Stimulated activated naive CD8-positive, alpha-beta T cell treated with anti-CD3 and anti-CD28 coated beads, Interleukin-15, amount 100 ng/mL, for 72 hours (primary cell): ENCODE results near the gene NVL.
"Not testable (repeated sequence)": the region's sequence is repeated elsewhere in the genome, so short reads cannot be mapped to it uniquely, and the experiment has no call there.

ENCODE experiments used
- ATAC-seq: fragments of 150-1000 bp; cut with Tn5 transposase; 2 replicates; pipeline ENCODE4 v1.10.0; 2021; ENCODE audit warnings: mild to moderate bottlenecking, moderate library complexity
- DNase-seq, 2 donors: peaks; one replicate each; pipeline ENCODE4 v3.0.0; 2021 to 2022
- H3K27ac Mint-ChIP-seq, 2 donors: one replicate each; pipeline ENCODE4 v1.8.0; 2022; ENCODE audit warnings: mild to moderate bottlenecking in 2 of 2, mixed read lengths in 2 of 2, moderate library complexity in 2 of 2
- H3K27me3 Mint-ChIP-seq: one replicate; pipeline ENCODE4 v1.8.0; 2022; ENCODE audit warnings: mixed read lengths
- H3K4me1 Mint-ChIP-seq: one replicate; pipeline ENCODE4 v1.8.0; 2022; ENCODE audit warnings: mild to moderate bottlenecking, mixed read lengths
- H3K4me3 Mint-ChIP-seq, 2 donors: one replicate each; pipeline ENCODE4 v1.8.0; 2022; ENCODE audit warnings: mild to moderate bottlenecking in 2 of 2, mixed read lengths in 2 of 2, moderate library complexity in 1 of 2
- H3K9me3 Mint-ChIP-seq, 2 donors: one replicate each; pipeline ENCODE4 v1.8.0; 2022; ENCODE audit warnings: mixed read lengths in 2 of 2

The NVL gene

DNA sequence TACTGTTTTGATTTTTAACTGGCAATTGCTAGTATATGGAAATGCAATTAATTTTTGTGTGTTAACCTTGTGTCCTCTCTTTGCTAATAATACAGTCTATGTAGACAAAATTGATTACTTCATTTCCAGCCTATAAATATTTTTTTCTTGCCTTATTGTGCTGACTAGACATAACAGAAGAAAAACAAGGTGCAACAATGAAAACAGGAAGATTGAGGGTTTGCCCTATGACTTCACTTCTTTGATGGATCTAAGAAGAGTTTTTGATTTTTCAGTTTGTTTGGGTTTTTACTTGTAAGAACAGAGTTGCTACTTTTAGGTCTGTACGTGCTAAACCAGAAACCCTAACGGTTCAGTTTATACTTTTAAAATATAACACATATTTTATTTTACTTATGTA is 18.2 kb upstream of the NVL start:
- no peaks in the 10 kb centered on the region for H3K27me3 Mint-ChIP-seq
- ATAC-seq, result no peak
- peaks cover 6% of the 10 kb centered on the region for H3K4me1 Mint-ChIP-seq
- DNase-seq, result no peak
- no peak overlapping the region for H3K27ac Mint-ChIP-seq
- H3K4me3 Mint-ChIP-seq, result no peak overlapping the region
- peaks cover 7 to 13% of the 10 kb centered on the region in 2 donors for H3K9me3 Mint-ChIP-seq

DNA sequence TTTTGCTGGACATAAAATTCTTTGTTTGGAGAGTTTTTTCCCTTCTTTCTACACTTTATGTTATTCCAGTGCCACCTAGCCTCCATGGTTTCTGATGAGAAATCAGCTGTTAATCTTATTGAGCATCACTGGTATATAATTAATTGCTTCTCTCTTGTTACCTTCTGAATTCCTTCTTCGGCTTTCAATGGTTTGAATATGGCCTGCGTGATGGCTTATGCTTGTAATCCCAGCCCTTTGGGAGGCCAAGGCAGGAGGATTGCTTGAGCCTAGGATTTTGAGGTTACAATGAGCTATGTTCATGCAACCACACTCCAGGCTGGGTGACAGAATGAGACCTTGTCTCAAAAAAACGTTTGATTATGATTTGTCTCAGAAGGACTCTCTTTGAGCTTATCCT is 13.7 kb upstream of the NVL start:
- ATAC-seq, result no peak
- Mint-ChIP-seq H3K27ac (no peak overlapping the region), H3K4me3 (no peak overlapping the region), H3K4me1 (peaks cover 13% of the 10 kb centered on the region), H3K27me3 (peaks cover 6% of the 10 kb centered on the region), H3K9me3 (peaks cover 16 to 26% of the 10 kb centered on the region in 2 donors)
- DNase-seq, result no peak

- ATAC-seq (peak; percentile 85), DNase-seq (peak; percentile 31 to 35)
- Mint-ChIP-seq H3K9me3 (peaks cover 16 to 26% of the 10 kb centered on the region in 2 donors), H3K4me3 (peak overlapping the region; percentile 74 to 82)
- H3K27me3 Mint-ChIP-seq, H3K4me1 Mint-ChIP-seq, H3K27ac Mint-ChIP-seq: not testable (repeated sequence)
These were observed 10.7 kb upstream of the NVL start for GRCh38 chr1:224340453-224341384.

GRCh38 chr1:224339442-224340033 is 9.6 kb upstream of the NVL start:
- no peak overlapping the region for H3K27ac Mint-ChIP-seq
- no peak overlapping the region for H3K4me3 Mint-ChIP-seq
- no peak for ATAC-seq
- peaks cover 6% of the 10 kb centered on the region for H3K27me3 Mint-ChIP-seq
- H3K9me3 Mint-ChIP-seq, result peaks cover 16 to 26% of the 10 kb centered on the region in 2 donors
- peaks cover 8% of the 10 kb centered on the region for H3K4me1 Mint-ChIP-seq
- no peak for DNase-seq

GRCh38 chr1:224338150-224338838 is 8.3 kb upstream of the NVL start:
- no peak overlapping the region for H3K4me3 Mint-ChIP-seq
- ATAC-seq, result no peak
- no peak overlapping the region for H3K27ac Mint-ChIP-seq
- H3K9me3 Mint-ChIP-seq, result peaks cover 10 to 15% of the 10 kb centered on the region in 2 donors
- peaks cover 6% of the 10 kb centered on the region for H3K27me3 Mint-ChIP-seq
- DNase-seq, result no peak
- peaks cover 20% of the 10 kb centered on the region for H3K4me1 Mint-ChIP-seq

GRCh38 chr1:224333939-224334786 is 4.2 kb upstream of the NVL start:
- ATAC-seq, result no peak
- H3K9me3 Mint-ChIP-seq, result no peaks in the 10 kb centered on the region
- H3K4me3 Mint-ChIP-seq, result peak overlapping the region; percentile 26 to 49
- no peak for DNase-seq
- H3K4me1 Mint-ChIP-seq, result peaks cover 27% of the 10 kb centered on the region
- peak overlapping the region in 1 of 2 donors; percentile 90 for H3K27ac Mint-ChIP-seq
- H3K27me3 Mint-ChIP-seq, result no peaks in the 10 kb centered on the region

DNA sequence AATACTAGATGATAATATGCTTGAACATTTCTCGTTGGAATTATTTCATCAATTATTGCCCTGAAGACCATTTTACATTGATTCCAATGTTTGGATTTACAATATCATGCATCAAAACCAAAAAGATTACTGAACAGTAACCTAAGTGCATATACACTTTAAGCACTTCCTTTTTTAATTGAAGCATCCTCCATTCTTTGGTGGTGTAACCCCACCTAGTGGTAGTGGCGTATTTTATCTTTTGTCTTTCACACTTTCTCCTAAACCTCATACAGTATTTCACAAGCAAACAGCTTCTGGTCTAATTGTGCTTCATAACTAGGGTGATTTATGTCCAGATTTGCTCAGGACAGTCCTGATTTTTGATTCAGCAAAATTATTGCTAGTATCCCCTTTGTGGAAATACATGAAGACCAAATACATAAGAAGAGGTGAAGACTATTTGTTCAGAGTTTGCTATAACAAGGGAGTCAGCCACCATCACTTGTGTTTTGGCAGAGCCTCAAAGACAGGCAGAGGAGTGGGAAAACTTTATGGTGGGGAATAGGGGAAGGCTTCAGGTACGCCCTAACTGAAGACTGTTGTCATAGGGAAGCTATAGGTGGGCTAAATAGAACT is 3.4 kb upstream of the NVL start:
- peak overlapping the region; percentile 6 to 73 for H3K27ac Mint-ChIP-seq
- ATAC-seq, result peak; percentile 50
- no peaks in the 10 kb centered on the region for H3K9me3 Mint-ChIP-seq
- H3K4me3 Mint-ChIP-seq, result peak overlapping the region in 1 of 2 donors; percentile 49
- H3K4me1 Mint-ChIP-seq, result peaks cover 34% of the 10 kb centered on the region
- DNase-seq, result no peak
- H3K27me3 Mint-ChIP-seq, result no peaks in the 10 kb centered on the region

GRCh38 chr1:224331824-224332223 is 1.9 kb upstream of the NVL start:
- ATAC-seq (no peak), DNase-seq (no peak)
- Mint-ChIP-seq H3K9me3 (no peaks in the 10 kb centered on the region), H3K27me3 (no peaks in the 10 kb centered on the region), H3K4me3 (no peak overlapping the region), H3K4me1 (peaks cover 46% of the 10 kb centered on the region), H3K27ac (no peak overlapping the region)

DNA sequence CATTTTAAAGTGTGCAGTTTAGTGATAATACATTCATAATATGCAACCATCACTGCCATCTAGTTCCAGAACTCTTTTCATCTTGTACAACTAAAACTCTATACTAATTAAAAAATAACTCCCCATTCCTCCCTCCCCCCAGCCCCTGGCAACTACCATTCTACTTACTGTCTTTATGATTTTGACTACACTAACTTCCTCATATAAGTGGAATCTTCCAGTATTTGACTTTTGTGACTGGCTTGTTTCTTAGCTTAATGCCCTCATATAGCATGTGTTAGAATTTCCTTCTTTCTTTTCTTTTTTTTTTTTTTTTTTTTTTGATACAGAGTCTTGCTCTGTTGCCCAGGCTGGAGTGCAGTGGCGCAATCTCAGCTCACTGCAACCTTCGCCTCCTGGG is 1.4 kb upstream of the NVL start:
- Mint-ChIP-seq H3K27me3 (no peaks in the 10 kb centered on the region), H3K4me3 (peak overlapping the region in 1 of 2 donors; percentile 47), H3K4me1 (peaks cover 46% of the 10 kb centered on the region), H3K9me3 (no peaks in the 10 kb centered on the region), H3K27ac (no peak overlapping the region)
- DNase-seq (no peak), ATAC-seq (no peak)

GRCh38 chr1:224329484-224329841 is 509 bp downstream of the NVL start:
- Mint-ChIP-seq H3K4me3 (peak overlapping the region; percentile 83 to 93), H3K4me1 (peaks cover 45% of the 10 kb centered on the region), H3K9me3 (no peaks in the 10 kb centered on the region), H3K27ac (peak overlapping the region; percentile 100), H3K27me3 (no peaks in the 10 kb centered on the region)
- no peak for ATAC-seq
- DNase-seq, result no peak

GRCh38 chr1:224328644-224329043 is 1.3 kb downstream of the NVL start:
- Mint-ChIP-seq H3K27ac (peak overlapping the region in 1 of 2 donors; percentile 31), H3K4me1 (peaks cover 36% of the 10 kb centered on the region), H3K27me3 (no peaks in the 10 kb centered on the region), H3K4me3 (peak overlapping the region; percentile 83 to 93), H3K9me3 (no peaks in the 10 kb centered on the region)
- ATAC-seq (no peak), DNase-seq (no peak)

DNA sequence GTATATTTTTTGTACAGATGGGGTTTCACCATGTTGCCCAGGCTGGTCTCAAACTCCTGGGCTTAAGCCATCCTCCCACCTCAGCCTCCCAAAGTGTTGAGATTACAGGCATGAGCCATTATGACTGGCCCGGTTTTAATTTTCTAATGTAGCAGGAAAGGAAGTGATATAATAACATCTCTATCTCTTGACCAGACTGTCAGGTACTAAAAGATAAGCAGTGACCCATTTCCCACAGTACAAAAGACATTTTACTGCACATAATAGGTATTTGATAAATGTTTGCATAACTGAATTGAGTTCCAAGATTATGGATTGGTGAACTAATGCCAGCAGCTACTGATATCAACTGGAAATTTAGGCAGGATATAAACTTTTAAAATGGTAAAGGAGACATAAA is 4.0 kb downstream of the NVL start:
- no peak overlapping the region for H3K4me3 Mint-ChIP-seq
- DNase-seq (no peak), ATAC-seq (no peak)
- H3K4me1 Mint-ChIP-seq, result peaks cover 46% of the 10 kb centered on the region
- no peak overlapping the region for H3K27ac Mint-ChIP-seq
- no peaks in the 10 kb centered on the region for H3K9me3 Mint-ChIP-seq
- H3K27me3 Mint-ChIP-seq, result no peaks in the 10 kb centered on the region

GRCh38 chr1:224321706-224322105 is 8.3 kb downstream of the NVL start:
- Mint-ChIP-seq H3K4me3 (no peak overlapping the region), H3K27ac (no peak overlapping the region), H3K4me1 (peaks cover 28% of the 10 kb centered on the region), H3K9me3 (no peaks in the 10 kb centered on the region), H3K27me3 (no peaks in the 10 kb centered on the region)
- ATAC-seq (no peak), DNase-seq (no peak)

- ATAC-seq (no peak), DNase-seq (no peak)
- no peaks in the 10 kb centered on the region for H3K27me3 Mint-ChIP-seq
- H3K4me1 Mint-ChIP-seq, result peaks cover 18% of the 10 kb centered on the region
- no peaks in the 10 kb centered on the region for H3K9me3 Mint-ChIP-seq
- no peak overlapping the region for H3K4me3 Mint-ChIP-seq
- no peak overlapping the region for H3K27ac Mint-ChIP-seq
These were observed 12.5 kb downstream of the NVL start for GRCh38 chr1:224317383-224318045.
